NCI-H128 (cell line): ENCODE results near the gene RHBDD3.

Experiments
- DNase-seq: peaks from one replicate; lab custom pipeline; 2025; ENCODE audit not compliant: unreplicated experiment; lab: John Stamatoyannopoulos, UW

Gene RHBDD3

GRCh38 chr22:29218758-29219408 is 48.9 kb downstream of the RHBDD3 start:
- no peak for DNase-seq

GRCh38 chr22:29217827-29218757 is 49.7 kb downstream of the RHBDD3 start:
- no peak for DNase-seq

GRCh38 chr22:29216873-29217666 is 50.7 kb downstream of the RHBDD3 start:
- DNase-seq, result no peak

- no peak for DNase-seq
Observed at GRCh38 chr22:29216011-29216872, 51.5 kb downstream of the RHBDD3 start.

GRCh38 chr22:29215012-29215860 is 52.5 kb downstream of the RHBDD3 start:
- no peak for DNase-seq

GRCh38 chr22:29214232-29214631 is 53.5 kb downstream of the RHBDD3 start:
- no peak for DNase-seq

- DNase-seq, result no peak
Observed at GRCh38 chr22:29213493-29213892, 54.3 kb downstream of the RHBDD3 start.

- DNase-seq, result no peak
Observed at GRCh38 chr22:29212743-29213142, 55.0 kb downstream of the RHBDD3 start.

- DNase-seq, result no peak
Observed at GRCh38 chr22:29211466-29211865, 56.3 kb downstream of the RHBDD3 start.

- DNase-seq, result no peak
Observed at GRCh38 chr22:29211066-29211465, 56.7 kb downstream of the RHBDD3 start.
